ENCODE data around the gene AKIRIN2. TPM values are rescaled to one million over a fixed set of nuclear protein-coding genes. Genes with fewer than 3 reads are reported as not detected.
A peak's percentile ranks its signal among the peaks of the same experiment; 100 is the strongest.

AKIRIN2 gene
- polyA plus RNA-seq, 3 donors: 102 to 145 (median 118) TPM

DNA sequence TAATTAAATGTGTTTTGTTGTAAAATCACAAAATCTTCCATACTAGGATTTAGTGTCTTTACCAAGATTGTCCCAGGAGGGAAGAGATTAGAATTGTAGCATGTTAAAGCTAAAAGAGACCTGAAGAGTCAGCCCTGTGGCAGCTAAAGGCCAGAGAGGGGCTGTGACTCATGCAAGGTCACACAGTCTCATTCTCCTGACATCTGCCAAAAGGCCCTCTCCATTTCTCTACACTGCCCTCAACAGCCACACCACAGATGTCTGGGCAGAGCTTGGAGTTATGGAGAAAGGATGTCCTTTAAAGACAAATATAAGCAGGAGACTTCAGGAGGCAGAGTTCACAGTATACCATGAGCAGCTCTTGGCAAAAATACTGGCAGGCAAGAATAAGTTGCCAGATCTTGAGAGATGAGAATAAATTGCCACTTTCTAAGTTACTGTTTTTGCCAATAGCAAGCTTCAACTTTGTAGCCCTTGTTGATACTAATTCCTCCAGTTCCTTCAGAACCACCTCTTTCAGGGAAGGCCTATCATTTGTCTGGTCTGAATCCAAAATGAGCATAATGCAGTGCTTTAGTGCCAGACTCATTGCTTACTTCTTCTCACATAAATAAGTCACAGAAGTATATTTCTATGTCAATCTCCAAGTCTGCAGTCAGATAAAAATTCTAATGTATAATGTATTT, 41.7 kb downstream of the AKIRIN2 start:
- intact Hi-C loops (cut with micrococcal nuclease): no loop called here
- peaks cover 10% of the 10 kb centered on the region for H3K4me1 Mint-ChIP-seq
- Histone ChIP-seq H3K4me3 (replicated peaks in 1 of 3; ENCODE audit: low read depth in 2 of 3, low read length in 3 of 3) (no peak overlapping the region), H3K27me3 (ENCODE audit: control insufficient read depth in 2 of 2, insufficient read depth in 2 of 2, low read length in 2 of 2) (no peaks in the 10 kb centered on the region), H4K20me1 (ENCODE audit: insufficient read depth, low read length) (no peaks in the 10 kb centered on the region), H2AFZ (ENCODE audit: insufficient read depth, low read depth, low read length, poor library complexity, severe bottlenecking) (no peak overlapping the region), H3K9ac (ENCODE audit: insufficient read depth, low read length, poor library complexity, severe bottlenecking) (no peak overlapping the region), H3K36me3 (replicated peaks in 1 of 2; ENCODE audit: control insufficient read depth in 1 of 2, insufficient read depth in 2 of 2, low read length in 2 of 2) (peaks cover 6 to 34% of the 10 kb centered on the region in 2 donors), H3K4me2 (replicated peaks; ENCODE audit: extremely low read depth, low read length, poor library complexity, severe bottlenecking) (no peak overlapping the region), H3K4me1 (ENCODE audit: control insufficient read depth in 1 of 2, insufficient read depth in 2 of 2, low read length in 2 of 2) (no peaks in the 10 kb centered on the region), H3K9me3 (replicated peaks in 1 of 2; ENCODE audit: control insufficient read depth in 1 of 2, insufficient read depth in 1 of 2, low read length in 2 of 2) (no peaks in the 10 kb centered on the region), H3K79me2 (ENCODE audit: insufficient read depth, low read length) (no peaks in the 10 kb centered on the region), H3K27ac (ENCODE audit: low read depth in 1 of 2, low read length in 2 of 2) (no peak overlapping the region)
- peak overlapping the region in 1 of 7 donors; percentile 25 for H3K27ac Mint-ChIP-seq
- TF ChIP-seq CTCF (IDR thresholded peaks at IDR 0.05): no peak
- H3K9me3 Mint-ChIP-seq: peaks cover 0 to 3% (median 0%) of the 10 kb centered on the region in 7 donors
- H3K4me3 Mint-ChIP-seq: no peak overlapping the region
- DNase-seq: peak in 1 of 3 donors; percentile 6
- H3K36me3 Mint-ChIP-seq: peaks cover 31 to 44% of the 10 kb centered on the region in 2 donors
- no peaks in the 10 kb centered on the region for H3K27me3 Mint-ChIP-seq (ENCODE audit: low read depth in 3 of 3)

DNA sequence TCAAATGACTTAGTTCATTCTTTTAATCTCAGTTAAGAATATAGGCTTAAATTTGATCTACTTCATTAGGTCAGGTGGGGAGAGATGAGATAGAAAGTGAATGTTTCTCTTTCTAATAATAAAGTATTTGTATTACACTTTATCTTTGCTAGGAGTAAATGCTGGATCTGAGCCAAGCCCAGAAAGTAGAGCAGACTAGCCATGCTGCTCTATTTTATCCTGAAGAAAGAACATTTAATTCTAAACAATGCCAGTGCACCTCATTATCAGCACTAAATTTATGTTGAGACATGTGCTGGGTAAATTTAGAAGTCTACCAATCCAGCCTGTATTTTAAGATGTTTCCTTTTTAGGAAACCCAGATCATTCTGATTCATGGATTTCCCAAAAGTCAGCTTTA, 43.5 kb downstream of the AKIRIN2 start:
- intact Hi-C loops (cut with micrococcal nuclease): no loop called here
- Mint-ChIP-seq H3K9me3 (peaks cover 0 to 3% (median 0%) of the 10 kb centered on the region in 7 donors), H3K4me3 (no peak overlapping the region), H3K36me3 (peaks cover 34 to 53% of the 10 kb centered on the region in 2 donors), H3K27me3 (ENCODE audit: low read depth in 3 of 3) (no peaks in the 10 kb centered on the region), H3K4me1 (peaks cover 13% of the 10 kb centered on the region), H3K27ac (no peak overlapping the region)
- Histone ChIP-seq H3K4me2 (replicated peaks; ENCODE audit: extremely low read depth, low read length, poor library complexity, severe bottlenecking) (no peak overlapping the region), H3K27ac (ENCODE audit: low read depth in 1 of 2, low read length in 2 of 2) (no peak overlapping the region), H3K4me1 (ENCODE audit: control insufficient read depth in 1 of 2, insufficient read depth in 2 of 2, low read length in 2 of 2) (no peaks in the 10 kb centered on the region), H3K79me2 (ENCODE audit: insufficient read depth, low read length) (no peaks in the 10 kb centered on the region), H3K4me3 (replicated peaks in 1 of 3; ENCODE audit: low read depth in 2 of 3, low read length in 3 of 3) (no peak overlapping the region), H3K27me3 (ENCODE audit: control insufficient read depth in 2 of 2, insufficient read depth in 2 of 2, low read length in 2 of 2) (no peaks in the 10 kb centered on the region), H4K20me1 (ENCODE audit: insufficient read depth, low read length) (no peaks in the 10 kb centered on the region), H3K9me3 (replicated peaks in 1 of 2; ENCODE audit: control insufficient read depth in 1 of 2, insufficient read depth in 1 of 2, low read length in 2 of 2) (no peaks in the 10 kb centered on the region), H3K36me3 (replicated peaks in 1 of 2; ENCODE audit: control insufficient read depth in 1 of 2, insufficient read depth in 2 of 2, low read length in 2 of 2) (peaks cover 9 to 32% of the 10 kb centered on the region in 2 donors), H3K9ac (ENCODE audit: insufficient read depth, low read length, poor library complexity, severe bottlenecking) (no peak overlapping the region), H2AFZ (ENCODE audit: insufficient read depth, low read depth, low read length, poor library complexity, severe bottlenecking) (no peak overlapping the region)
- no peak for DNase-seq
- TF ChIP-seq CTCF (IDR thresholded peaks at IDR 0.05): no peak

Data from CD14-positive monocyte (primary cell).